ENCODE data around the gene GALNS.

Gene GALNS

GRCh38 chr16:88865742-88866141 is 9.0 kb upstream of the GALNS start:
- H3K27me3 ChIP-seq (ENCODE audit: insufficient read depth, low read length) = peaks cover 5% of the 10 kb centered on the region; the same call in 1 of the 2 replicates
- H3K4me3 ChIP-seq (ENCODE audit: low read depth, low read length) = no peak overlapping the region
- no peak overlapping the region for H2AFZ ChIP-seq (ENCODE audit: low read length, unreplicated experiment)
- H3K27ac ChIP-seq (ENCODE audit: low read depth, low read length) = no peak overlapping the region
- no peaks in the 10 kb centered on the region for H3K36me3 ChIP-seq (ENCODE audit: insufficient read depth, low read length)
- no peaks in the 10 kb centered on the region for H3K4me1 ChIP-seq (ENCODE audit: control insufficient read depth, insufficient read depth, low read length, unreplicated experiment)
- no peaks in the 10 kb centered on the region for H3K79me2 ChIP-seq (ENCODE audit: control insufficient read depth, insufficient read depth, low read length, unreplicated experiment)

DNA sequence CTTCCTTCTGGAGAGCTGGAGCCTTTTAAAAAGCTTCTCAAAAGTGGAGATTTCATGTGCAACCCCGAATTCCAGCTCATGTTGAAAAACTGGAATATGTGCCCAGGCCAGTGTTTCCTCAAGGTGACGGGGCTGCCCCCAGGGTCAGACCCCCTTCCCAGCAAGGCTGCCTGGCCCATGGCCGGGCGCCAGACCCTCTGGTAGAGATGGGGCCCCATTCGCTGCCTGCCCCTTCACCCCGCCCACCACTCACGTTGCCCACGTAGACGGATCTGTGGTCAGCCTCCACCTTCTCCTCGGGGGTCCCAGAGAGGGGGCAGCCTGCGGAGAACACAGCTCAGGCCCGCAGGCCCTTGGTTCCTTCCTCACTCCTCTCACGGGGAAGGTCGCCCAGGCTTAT is 8.6 kb upstream of the GALNS start:
- Histone ChIP-seq H3K79me2 (ENCODE audit: control insufficient read depth, insufficient read depth, low read length, unreplicated experiment) (no peaks in the 10 kb centered on the region), H3K4me1 (ENCODE audit: control insufficient read depth, insufficient read depth, low read length, unreplicated experiment) (no peaks in the 10 kb centered on the region), H3K27ac (ENCODE audit: low read depth, low read length) (no peak overlapping the region), H3K27me3 (ENCODE audit: insufficient read depth, low read length) (peaks cover under 1% of the 10 kb centered on the region; the same call in 1 of the 2 replicates), H2AFZ (ENCODE audit: low read length, unreplicated experiment) (no peak overlapping the region), H3K36me3 (ENCODE audit: insufficient read depth, low read length) (peaks cover 1% of the 10 kb centered on the region; the same call in 1 of the 2 replicates), H3K4me3 (ENCODE audit: low read depth, low read length) (no peak overlapping the region)

DNA sequence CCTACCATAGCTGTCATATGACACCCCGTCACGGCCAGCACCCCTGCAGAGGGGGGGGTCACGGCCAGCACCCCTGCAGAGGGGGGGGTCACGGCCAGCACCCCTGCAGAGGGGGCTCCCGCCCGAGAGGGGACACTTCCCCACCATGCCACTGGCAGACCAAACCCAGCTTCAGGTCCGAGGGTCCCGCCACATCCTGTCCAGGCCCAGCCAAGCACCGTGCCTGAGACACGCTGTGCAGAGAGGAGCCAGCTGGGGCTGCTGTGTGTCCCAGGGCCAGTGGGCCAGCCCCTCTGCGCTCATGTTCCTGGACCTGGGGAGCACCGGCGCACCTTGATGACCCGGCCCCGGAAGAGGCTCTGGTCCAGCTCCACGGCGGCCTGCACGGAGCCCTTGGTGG is 7.8 kb upstream of the GALNS start:
- Histone ChIP-seq H3K27me3 (ENCODE audit: insufficient read depth, low read length) (no peaks in the 10 kb centered on the region), H3K79me2 (ENCODE audit: control insufficient read depth, insufficient read depth, low read length, unreplicated experiment) (no peaks in the 10 kb centered on the region), H3K27ac (ENCODE audit: low read depth, low read length) (no peak overlapping the region), H2AFZ (ENCODE audit: low read length, unreplicated experiment) (no peak overlapping the region), H3K4me3 (ENCODE audit: low read depth, low read length) (no peak overlapping the region), H3K36me3 (ENCODE audit: insufficient read depth, low read length) (peaks cover 3% of the 10 kb centered on the region; the same call in 1 of the 2 replicates), H3K4me1 (ENCODE audit: control insufficient read depth, insufficient read depth, low read length, unreplicated experiment) (no peaks in the 10 kb centered on the region)

- Histone ChIP-seq H3K27me3 (ENCODE audit: insufficient read depth, low read length) (no peaks in the 10 kb centered on the region), H3K27ac (ENCODE audit: low read depth, low read length) (no peak overlapping the region), H3K36me3 (ENCODE audit: insufficient read depth, low read length) (peaks cover 3% of the 10 kb centered on the region; the same call in 1 of the 2 replicates), H3K4me3 (ENCODE audit: low read depth, low read length) (no peak overlapping the region), H3K79me2 (ENCODE audit: control insufficient read depth, insufficient read depth, low read length, unreplicated experiment) (no peaks in the 10 kb centered on the region), H3K4me1 (ENCODE audit: control insufficient read depth, insufficient read depth, low read length, unreplicated experiment) (no peaks in the 10 kb centered on the region), H2AFZ (ENCODE audit: low read length, unreplicated experiment) (no peak overlapping the region)
Observed at GRCh38 chr16:88864099-88864498, 7.4 kb upstream of the GALNS start.

GRCh38 chr16:88863426-88863825 is 6.7 kb upstream of the GALNS start:
- H3K4me1 ChIP-seq (ENCODE audit: control insufficient read depth, insufficient read depth, low read length, unreplicated experiment) = peaks cover 1% of the 10 kb centered on the region
- peaks cover 4% of the 10 kb centered on the region for H3K79me2 ChIP-seq (ENCODE audit: control insufficient read depth, insufficient read depth, low read length, unreplicated experiment)
- peaks cover 3% of the 10 kb centered on the region; the same call in 1 of the 2 replicates for H3K36me3 ChIP-seq (ENCODE audit: insufficient read depth, low read length)
- H3K4me3 ChIP-seq (ENCODE audit: low read depth, low read length) = no peak overlapping the region
- no peak overlapping the region for H2AFZ ChIP-seq (ENCODE audit: low read length, unreplicated experiment)
- H3K27me3 ChIP-seq (ENCODE audit: insufficient read depth, low read length) = no peaks in the 10 kb centered on the region
- no peak overlapping the region for H3K27ac ChIP-seq (ENCODE audit: low read depth, low read length)

GRCh38 chr16:88862968-88863367 is 6.2 kb upstream of the GALNS start:
- H3K4me1 ChIP-seq (ENCODE audit: control insufficient read depth, insufficient read depth, low read length, unreplicated experiment) = peaks cover 6% of the 10 kb centered on the region
- no peak overlapping the region for H3K4me3 ChIP-seq (ENCODE audit: low read depth, low read length)
- H3K27me3 ChIP-seq (ENCODE audit: insufficient read depth, low read length) = no peaks in the 10 kb centered on the region
- no peak overlapping the region for H2AFZ ChIP-seq (ENCODE audit: low read length, unreplicated experiment)
- H3K79me2 ChIP-seq (ENCODE audit: control insufficient read depth, insufficient read depth, low read length, unreplicated experiment) = peaks cover 7% of the 10 kb centered on the region
- no peak overlapping the region for H3K27ac ChIP-seq (ENCODE audit: low read depth, low read length)
- H3K36me3 ChIP-seq (ENCODE audit: insufficient read depth, low read length) = peaks cover 3% of the 10 kb centered on the region; the same call in 1 of the 2 replicates

DNA sequence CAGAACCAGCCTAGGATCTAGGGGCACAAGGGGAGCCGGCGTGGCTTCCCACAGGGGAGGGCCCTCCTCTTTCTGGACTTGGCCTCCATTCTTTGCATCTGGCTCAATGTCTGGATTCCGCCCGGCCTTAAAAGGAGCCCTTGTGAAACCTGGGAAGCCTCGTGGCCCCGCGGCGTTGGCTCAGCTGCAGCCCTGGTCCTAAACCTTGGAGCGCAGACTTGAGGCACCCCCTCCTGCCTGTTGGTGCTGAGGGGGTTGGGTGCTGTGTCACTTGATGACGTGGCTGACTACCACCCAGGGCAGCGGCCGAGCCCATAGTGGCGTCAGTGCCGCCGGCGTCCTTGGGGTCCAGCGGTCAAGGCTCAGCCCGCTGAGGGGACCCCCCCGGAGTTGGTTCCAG is 4.6 kb upstream of the GALNS start:
- H3K27ac ChIP-seq (ENCODE audit: low read depth, low read length) = no peak overlapping the region
- H3K4me1 ChIP-seq (ENCODE audit: control insufficient read depth, insufficient read depth, low read length, unreplicated experiment) = peaks cover 7% of the 10 kb centered on the region
- H3K79me2 ChIP-seq (ENCODE audit: control insufficient read depth, insufficient read depth, low read length, unreplicated experiment) = peaks cover 10% of the 10 kb centered on the region

DNA sequence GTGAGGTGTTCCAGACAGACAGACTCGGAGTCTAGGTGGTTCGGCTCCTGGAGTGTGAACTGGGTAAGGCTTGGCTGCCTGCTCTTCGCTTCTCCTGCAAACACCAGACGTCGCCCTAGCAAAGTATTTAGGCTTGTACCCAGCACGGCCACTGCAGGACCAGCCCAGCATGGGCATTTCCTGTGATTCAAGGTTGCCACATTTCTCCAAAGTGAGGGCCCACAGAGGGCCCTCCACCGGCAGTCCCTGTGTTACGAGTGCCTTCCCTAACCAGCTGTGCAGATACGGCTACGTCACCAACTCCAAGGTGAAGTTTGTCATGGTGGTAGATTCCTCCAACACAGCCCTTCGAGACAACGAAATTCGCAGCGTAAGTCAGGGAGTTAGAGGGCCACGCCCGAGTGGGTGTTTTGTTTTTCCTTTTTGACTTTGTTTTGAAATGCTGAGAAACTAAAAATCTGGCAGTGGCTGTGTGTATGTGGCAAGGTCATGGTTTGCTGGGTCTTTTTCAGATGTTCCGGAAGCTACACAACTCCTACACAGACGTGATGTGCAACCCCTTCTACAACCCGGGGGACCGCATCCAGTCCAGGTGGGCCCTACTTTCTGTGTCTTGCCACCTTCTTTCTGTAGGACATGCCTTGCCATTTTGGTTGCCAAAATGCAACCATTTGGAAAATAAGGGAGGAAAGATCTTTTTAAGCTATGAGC is 2.8 kb upstream of the GALNS start:
- Histone ChIP-seq H3K4me3 (ENCODE audit: low read depth, low read length) (no peak overlapping the region), H3K4me1 (ENCODE audit: control insufficient read depth, insufficient read depth, low read length, unreplicated experiment) (peaks cover 7% of the 10 kb centered on the region), H3K36me3 (ENCODE audit: insufficient read depth, low read length) (peaks cover 3% of the 10 kb centered on the region; the same call in 1 of the 2 replicates), H3K27ac (ENCODE audit: low read depth, low read length) (no peak overlapping the region), H2AFZ (ENCODE audit: low read length, unreplicated experiment) (no peak overlapping the region), H3K27me3 (ENCODE audit: insufficient read depth, low read length) (no peaks in the 10 kb centered on the region), H3K79me2 (ENCODE audit: control insufficient read depth, insufficient read depth, low read length, unreplicated experiment) (peaks cover 22% of the 10 kb centered on the region)

More for the DNA sequence above, 4.6 kb upstream of the GALNS start:
- Histone ChIP-seq H3K36me3 (ENCODE audit: insufficient read depth, low read length) (peaks cover 3% of the 10 kb centered on the region; the same call in 1 of the 2 replicates), H3K27me3 (ENCODE audit: insufficient read depth, low read length) (no peaks in the 10 kb centered on the region), H2AFZ (ENCODE audit: low read length, unreplicated experiment) (no peak overlapping the region), H3K4me3 (ENCODE audit: low read depth, low read length) (no peak overlapping the region)

DNA sequence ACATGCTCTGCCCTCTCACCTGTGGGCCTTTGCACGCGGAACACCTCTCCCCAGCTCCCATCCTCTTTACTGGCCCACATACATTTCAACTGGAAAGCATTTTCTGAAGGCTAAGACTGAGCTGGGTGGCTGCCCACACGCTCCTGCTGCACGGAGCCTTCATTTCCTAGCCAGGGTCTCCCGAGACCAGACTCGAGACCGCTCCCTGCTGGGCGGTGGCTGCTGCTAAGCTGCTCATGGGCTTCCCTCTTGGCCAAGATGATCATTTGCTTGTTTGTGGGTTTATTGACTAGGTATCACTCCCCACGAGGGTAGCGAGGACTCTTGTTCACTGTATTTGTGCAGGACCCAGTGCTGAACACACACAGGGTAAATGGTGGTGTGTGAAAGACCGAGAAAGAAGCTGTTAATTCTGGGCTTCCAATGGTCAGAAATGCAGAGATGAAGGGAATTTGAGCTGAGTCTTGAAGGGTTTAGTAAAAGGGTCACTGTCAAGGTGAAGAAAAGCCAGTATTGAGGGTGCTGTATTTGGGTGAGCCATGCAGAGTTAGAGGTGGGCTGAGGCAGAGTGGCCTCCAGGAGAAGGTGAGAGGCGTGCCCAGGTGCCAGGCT is 1.1 kb upstream of the GALNS start:
- Histone ChIP-seq H3K4me3 (ENCODE audit: low read depth, low read length) (peak overlapping the region; percentile 84), H3K79me2 (ENCODE audit: control insufficient read depth, insufficient read depth, low read length, unreplicated experiment) (peaks cover 23% of the 10 kb centered on the region), H3K36me3 (ENCODE audit: insufficient read depth, low read length) (peaks cover 3% of the 10 kb centered on the region; the same call in 1 of the 2 replicates), H3K27me3 (ENCODE audit: insufficient read depth, low read length) (no peaks in the 10 kb centered on the region), H3K27ac (ENCODE audit: low read depth, low read length) (peak overlapping the region; percentile 40; the same call in 1 of the 2 replicates), H2AFZ (ENCODE audit: low read length, unreplicated experiment) (peak overlapping the region; percentile 84), H3K4me1 (ENCODE audit: control insufficient read depth, insufficient read depth, low read length, unreplicated experiment) (peaks cover 7% of the 10 kb centered on the region)

DNA sequence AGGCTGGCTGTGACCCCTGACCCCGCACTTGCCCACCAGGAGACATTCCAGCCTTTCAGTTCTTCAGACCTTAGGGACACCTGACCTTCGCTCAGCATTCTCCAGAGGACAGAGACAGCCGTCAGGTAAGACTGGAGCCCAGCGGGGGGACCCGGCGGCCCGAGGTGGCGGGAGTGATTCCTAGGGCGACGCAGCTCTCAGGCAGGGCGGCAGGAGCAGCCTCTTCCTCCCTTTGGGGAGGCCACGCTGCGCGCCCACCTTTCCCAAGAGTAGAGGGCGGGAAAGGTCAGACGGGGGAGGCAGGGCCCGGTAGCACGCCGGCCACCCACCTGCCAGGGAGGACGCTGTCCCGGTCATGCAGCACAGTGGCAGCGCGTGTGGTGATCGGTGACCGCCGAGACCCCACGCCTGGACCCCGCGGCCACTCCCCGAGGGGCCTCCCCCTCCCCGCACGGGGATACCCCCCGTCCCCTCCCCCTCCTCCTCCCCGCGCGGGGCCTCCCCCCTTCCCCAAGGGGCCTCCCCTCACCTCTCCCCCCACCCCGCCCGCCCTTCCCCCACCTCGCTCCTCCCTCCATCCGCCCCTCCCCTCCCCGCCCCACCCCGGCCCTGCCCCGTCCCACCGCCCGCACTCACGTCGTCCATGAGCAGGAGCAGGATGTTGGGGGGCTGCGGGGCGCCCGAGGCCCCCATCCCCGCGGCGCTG is 472 bp downstream of the GALNS start:
- Histone ChIP-seq H3K79me2 (ENCODE audit: control insufficient read depth, insufficient read depth, low read length, unreplicated experiment) (peaks cover 23% of the 10 kb centered on the region), H3K27ac (ENCODE audit: low read depth, low read length) (no peak overlapping the region), H3K27me3 (ENCODE audit: insufficient read depth, low read length) (no peaks in the 10 kb centered on the region), H3K4me3 (ENCODE audit: low read depth, low read length) (peak overlapping the region; percentile 84), H3K4me1 (ENCODE audit: control insufficient read depth, insufficient read depth, low read length, unreplicated experiment) (peaks cover 7% of the 10 kb centered on the region), H3K36me3 (ENCODE audit: insufficient read depth, low read length) (peaks cover 3% of the 10 kb centered on the region; the same call in 1 of the 2 replicates), H2AFZ (ENCODE audit: low read length, unreplicated experiment) (no peak overlapping the region)

All from ACC112 (cell line).